Pulmonary artery endothelial cell (primary cell): ENCODE measurements around the gene BRI3. TPM values are rescaled to one million over a fixed set of nuclear protein-coding genes. Genes with fewer than 3 reads are reported as not detected.

Experiments
- total RNA-seq: library from RNA; depleted of rRNA; stranded (reverse); fragments of >200 nt; gene quantifications from 2 replicates; pipeline ENCODE4 v1.2.3, GENCODE V29; 2014

BRI3 gene
- total RNA-seq, 1 donor from 2014 or later = 75.0 TPM

Other genes starting within 250 kb of the BRI3 start
- 10.4 and 11.4 TPM in 2 replicates for gene LMTK2, start 174.8 kb upstream of the BRI3 start, total RNA-seq
- 1.5 and 1.8 TPM in 2 replicates for gene BHLHA15, start 70.2 kb upstream of the BRI3 start, total RNA-seq
- gene TECPR1, start 29.5 kb upstream of the BRI3 start, total RNA-seq = 82.6 and 93.5 TPM in 2 replicates
- under 0.01 and 0.04 TPM in 2 replicates for gene BAIAP2L1, start 119.4 kb downstream of the BRI3 start, total RNA-seq